Stimulated activated naive CD8-positive, alpha-beta T cell treated with anti-CD3 and anti-CD28 coated beads, Interleukin-15, Interleukin-2, amounts not matched to agents 100 ng/mL and 50 ng/mL, for 24 hours (primary cell): Measurements from ENCODE around the gene BRICD5.
A peak's percentile ranks its signal among the peaks of the same experiment; 100 is the strongest.
"Not testable (repeated sequence)": the region's sequence is repeated elsewhere in the genome, so short reads cannot be mapped to it uniquely, and the experiment has no call there.

Experiments
- H3K27ac Mint-ChIP-seq: one replicate; pipeline ENCODE4 v1.8.0; 2021; ENCODE audit warnings: mild to moderate bottlenecking, mixed read lengths
- H3K27me3 Mint-ChIP-seq: one replicate; pipeline ENCODE4 v1.8.0; 2021; ENCODE audit warnings: mixed read lengths
- H3K36me3 Mint-ChIP-seq: one replicate; pipeline ENCODE4 v1.8.0; 2021; ENCODE audit warnings: low read depth, mixed read lengths
- H3K4me1 Mint-ChIP-seq: one replicate; pipeline ENCODE4 v1.8.0; 2021; ENCODE audit warnings: low read depth, mixed read lengths
- H3K4me3 Mint-ChIP-seq: one replicate; pipeline ENCODE4 v1.8.0; 2021; ENCODE audit warnings: mild to moderate bottlenecking, mixed read lengths
- H3K9me3 Mint-ChIP-seq: one replicate; pipeline ENCODE4 v1.8.0; 2021; ENCODE audit warnings: mixed read lengths

The BRICD5 gene

DNA sequence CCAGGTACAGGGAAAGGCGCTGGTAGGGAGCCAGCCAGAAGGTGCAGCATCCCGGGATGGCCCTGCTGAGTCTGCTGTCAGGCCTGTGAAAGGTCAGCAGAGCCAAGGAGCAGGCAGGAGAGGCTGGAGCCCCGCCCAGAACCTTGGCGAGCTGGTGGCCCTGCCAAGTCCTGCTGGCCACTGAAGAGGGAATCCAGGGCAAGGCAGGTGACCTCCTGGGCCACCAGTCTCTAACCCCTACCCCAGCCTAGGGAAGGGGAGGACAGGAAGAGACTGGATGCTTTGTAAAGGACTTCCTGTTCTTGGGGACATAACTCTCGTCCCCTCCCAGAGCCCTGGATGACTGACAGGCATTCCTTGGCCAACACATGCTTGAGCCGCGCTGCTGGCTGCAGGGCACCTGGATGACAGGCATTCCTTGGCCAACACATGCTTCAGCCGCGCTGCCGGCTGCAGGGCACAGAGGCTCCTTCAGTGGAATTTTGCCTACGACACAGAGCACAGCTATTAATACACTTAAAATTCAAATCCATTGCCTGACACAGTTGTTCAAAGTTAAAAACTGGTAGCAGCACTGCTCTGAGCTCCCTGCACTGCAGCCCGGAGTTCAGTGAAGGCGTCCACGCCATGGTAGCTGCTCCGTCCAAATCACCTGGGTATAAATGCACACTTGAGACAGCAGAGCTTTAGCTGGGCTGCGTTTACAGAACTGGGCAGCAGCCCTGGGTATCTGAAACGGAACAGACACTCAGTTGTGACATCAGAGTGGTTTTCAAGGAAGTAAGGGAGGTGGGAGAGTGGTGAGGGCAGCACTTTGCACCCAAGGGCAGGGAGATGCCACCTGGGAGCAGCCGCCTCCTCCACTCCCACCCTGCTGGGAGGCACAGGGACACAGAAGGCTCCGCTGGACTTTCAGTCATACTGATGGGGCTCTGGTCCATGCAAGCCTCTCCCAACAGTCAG lies 2.0 kb upstream of the BRICD5 start:
- Mint-ChIP-seq H3K4me3 (peak overlapping the region; percentile 86), H3K27me3 (no peaks in the 10 kb centered on the region), H3K9me3 (no peaks in the 10 kb centered on the region), H3K27ac (peak overlapping the region; percentile 58), H3K4me1 (peaks cover 27% of the 10 kb centered on the region), H3K36me3 (peaks cover 32% of the 10 kb centered on the region)

DNA sequence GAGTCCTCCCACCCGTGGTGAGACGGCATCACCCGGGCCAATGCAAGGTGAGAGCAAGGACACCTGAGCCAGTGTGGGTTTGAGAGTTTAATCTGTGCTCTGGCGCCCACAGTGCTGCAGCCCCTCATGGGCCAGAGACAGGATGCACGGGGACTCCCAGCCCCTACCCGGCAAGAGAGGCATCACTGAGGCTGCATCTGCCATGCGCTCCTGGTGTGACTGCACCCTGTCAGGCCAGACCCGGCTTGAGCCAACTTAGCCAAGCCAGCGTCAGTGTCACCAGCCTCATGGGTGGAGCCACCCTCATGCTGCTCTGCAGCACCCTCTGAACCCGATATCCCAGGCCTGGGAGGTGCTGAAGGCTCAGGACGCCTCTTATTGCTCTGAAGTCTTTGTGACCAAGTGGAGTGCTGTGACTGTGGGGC lies 1.3 kb upstream of the BRICD5 start:
- H3K4me3 Mint-ChIP-seq = peak overlapping the region; percentile 86
- H3K27me3 Mint-ChIP-seq = no peaks in the 10 kb centered on the region
- H3K36me3 Mint-ChIP-seq = peaks cover 36% of the 10 kb centered on the region
- peaks cover 34% of the 10 kb centered on the region for H3K4me1 Mint-ChIP-seq
- H3K9me3 Mint-ChIP-seq = no peaks in the 10 kb centered on the region
- peak overlapping the region; percentile 58 for H3K27ac Mint-ChIP-seq

DNA sequence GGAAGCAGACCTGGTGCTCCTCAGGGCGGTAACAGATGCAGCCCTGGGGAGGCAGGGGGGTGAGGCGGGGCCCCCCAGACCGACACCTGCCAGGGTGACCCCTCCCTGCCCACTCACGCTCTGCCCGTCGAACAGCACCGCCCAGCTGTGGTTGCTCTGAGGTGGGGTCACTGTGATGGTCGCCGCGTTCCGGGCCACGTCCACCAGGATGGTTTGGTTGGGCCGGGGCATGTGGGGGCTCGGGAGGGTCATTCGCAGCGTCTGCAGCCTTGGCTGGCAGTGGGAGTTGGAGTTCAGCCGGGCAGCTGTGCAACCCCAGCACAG lies 692 bp downstream of the BRICD5 start:
- H3K36me3 Mint-ChIP-seq = peaks cover 43% of the 10 kb centered on the region
- H3K9me3 Mint-ChIP-seq = no peaks in the 10 kb centered on the region
- H3K27me3 Mint-ChIP-seq = no peaks in the 10 kb centered on the region
- peaks cover 37% of the 10 kb centered on the region for H3K4me1 Mint-ChIP-seq
- H3K4me3 Mint-ChIP-seq = no peak overlapping the region
- H3K27ac Mint-ChIP-seq = no peak overlapping the region

DNA sequence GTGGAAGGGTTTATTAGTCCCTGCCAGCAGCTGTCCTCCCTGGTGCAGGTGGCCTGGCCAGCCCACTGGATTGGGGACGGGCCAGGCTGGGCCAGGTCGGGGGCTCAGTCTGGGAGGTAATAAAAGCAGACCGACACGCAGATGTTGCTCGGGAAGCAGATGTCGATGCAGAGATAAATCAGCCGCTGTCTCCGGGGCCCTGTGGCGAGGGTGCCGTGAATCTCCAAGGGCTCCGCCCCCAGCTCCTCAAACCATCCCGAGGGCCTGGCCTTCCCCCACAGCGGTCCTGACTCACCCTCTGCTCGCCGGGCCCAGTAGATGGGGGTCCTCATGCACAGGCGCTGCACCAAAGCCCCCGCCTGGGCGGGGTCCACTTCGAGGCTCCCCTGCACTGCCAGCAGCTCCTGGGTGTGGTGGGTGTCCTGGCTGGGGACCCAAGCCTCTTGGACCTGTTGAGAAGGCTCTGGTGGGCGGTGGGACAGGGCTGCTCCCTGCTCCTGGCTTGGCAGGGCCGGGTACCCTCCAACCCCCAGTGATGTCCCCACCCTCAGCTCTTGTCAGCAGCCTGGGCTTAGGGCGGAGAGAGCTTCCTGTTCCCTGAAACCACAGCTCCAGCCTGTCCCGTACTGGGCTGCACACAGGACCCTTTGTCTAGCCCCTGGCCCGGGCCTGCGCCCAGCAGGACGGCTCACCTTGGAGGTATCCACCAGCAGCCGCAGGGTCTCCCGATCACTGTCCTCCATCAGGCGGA lies 1.2 kb downstream of the BRICD5 start:
- Mint-ChIP-seq H3K4me1 (peaks cover 41% of the 10 kb centered on the region), H3K9me3 (no peaks in the 10 kb centered on the region), H3K27me3 (no peaks in the 10 kb centered on the region), H3K36me3 (peaks cover 43% of the 10 kb centered on the region), H3K27ac (no peak overlapping the region), H3K4me3 (no peak overlapping the region)

DNA sequence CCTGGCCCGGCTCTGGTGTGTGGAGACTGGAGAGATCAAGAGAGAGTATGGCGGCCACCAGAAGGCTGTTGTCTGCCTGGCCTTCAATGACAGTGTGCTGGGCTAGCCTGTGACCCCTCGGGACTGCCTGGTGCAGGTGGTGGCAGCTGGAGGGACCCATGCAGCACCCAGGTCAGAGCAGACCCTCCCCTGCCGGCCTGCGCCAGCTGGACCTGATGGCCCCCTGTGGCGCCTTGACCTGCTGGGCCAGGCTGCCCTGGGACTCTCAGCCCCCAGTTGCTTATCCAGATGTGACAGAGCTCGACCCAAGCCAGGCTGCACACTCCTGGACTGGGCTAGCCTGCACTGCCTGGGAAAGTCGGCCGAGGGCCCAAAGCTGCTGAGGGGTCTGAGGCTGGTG lies 1.9 kb downstream of the BRICD5 start:
- Mint-ChIP-seq H3K4me3 (no peak overlapping the region), H3K4me1 (peaks cover 44% of the 10 kb centered on the region), H3K9me3 (no peaks in the 10 kb centered on the region)

DNA sequence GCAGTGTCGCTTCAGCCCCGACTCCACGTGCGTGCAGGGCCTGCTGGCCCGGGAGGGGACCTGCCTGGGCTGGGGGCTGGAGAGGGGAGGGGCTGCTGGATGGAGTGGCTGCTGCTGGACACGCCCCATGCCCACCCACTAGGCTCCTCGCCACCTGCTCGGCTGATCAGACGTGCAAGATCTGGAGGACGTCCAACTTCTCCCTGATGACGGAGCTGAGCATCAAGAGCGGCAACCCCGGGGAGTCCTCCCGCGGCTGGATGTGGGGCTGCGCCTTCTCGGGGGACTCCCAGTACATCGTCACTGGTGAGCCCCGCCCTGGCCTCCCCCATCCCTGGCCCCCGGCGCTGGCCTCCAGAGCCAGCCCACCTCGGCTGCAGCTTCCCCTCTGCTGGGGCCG lies 2.4 kb downstream of the BRICD5 start:
- Mint-ChIP-seq H3K27ac (no peak overlapping the region), H3K36me3 (peaks cover 38% of the 10 kb centered on the region), H3K27me3 (no peaks in the 10 kb centered on the region), H3K4me1 (peaks cover 44% of the 10 kb centered on the region), H3K4me3 (no peak overlapping the region), H3K9me3 (no peaks in the 10 kb centered on the region)

More for the DNA sequence above, 1.9 kb downstream of the BRICD5 start:
- Mint-ChIP-seq H3K27ac (no peak overlapping the region), H3K36me3 (peaks cover 43% of the 10 kb centered on the region), H3K27me3 (no peaks in the 10 kb centered on the region)

DNA sequence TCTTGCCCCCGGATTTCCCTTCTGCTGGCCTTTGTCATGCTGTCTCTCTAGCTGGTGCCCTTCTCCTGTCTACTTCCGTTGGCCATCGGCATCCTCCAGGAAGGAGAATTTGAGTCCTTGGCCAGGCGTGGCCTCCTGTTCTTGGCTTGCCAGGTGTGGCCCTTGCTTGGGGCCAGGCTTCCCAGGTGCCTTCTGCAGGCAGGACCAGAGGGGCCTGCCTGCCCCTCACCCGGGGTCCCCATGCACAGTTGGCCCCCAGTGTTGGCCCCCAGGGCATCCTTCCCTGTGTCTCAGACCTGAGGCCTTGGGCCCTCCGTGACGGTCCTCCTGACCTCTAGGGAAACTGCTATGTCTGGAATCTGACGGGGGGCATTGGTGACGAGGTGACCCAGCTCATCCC lies 2.8 kb downstream of the BRICD5 start:
- Mint-ChIP-seq H3K27ac (peak overlapping the region; percentile 22), H3K4me3 (peak overlapping the region; percentile 91), H3K4me1 (peaks cover 40% of the 10 kb centered on the region), H3K9me3 (no peaks in the 10 kb centered on the region), H3K27me3 (no peaks in the 10 kb centered on the region), H3K36me3 (peaks cover 35% of the 10 kb centered on the region)

DNA sequence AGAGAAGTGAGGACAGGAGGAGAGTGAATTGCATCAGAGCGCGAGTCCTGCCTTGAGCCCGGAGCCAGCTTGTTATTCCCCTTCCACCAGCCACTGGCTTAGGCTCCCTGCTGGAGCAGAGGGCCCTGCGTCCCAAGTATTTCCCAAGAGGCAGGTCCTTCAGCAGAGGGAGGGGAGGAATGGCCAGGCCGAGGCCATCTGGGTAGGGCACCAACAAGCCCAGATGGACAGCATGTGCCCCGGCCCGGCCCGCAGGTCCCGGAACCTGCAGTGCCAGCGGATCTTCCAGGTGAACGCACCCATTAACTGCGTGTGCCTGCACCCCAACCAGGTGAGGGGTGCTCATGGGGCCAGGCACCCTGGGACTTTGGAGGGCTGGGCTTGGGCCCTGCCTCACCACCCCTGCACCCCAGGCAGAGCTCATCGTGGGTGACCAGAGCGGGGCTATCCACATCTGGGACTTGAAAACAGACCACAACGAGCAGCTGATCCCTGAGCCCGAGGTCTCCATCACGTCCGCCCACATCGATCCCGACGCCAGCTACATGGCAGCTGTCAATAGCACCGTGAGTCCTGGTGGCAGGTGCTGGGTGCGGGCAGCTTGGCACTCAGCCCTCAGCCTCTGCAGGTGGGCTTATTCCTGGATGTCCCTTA lies 3.8 kb downstream of the BRICD5 start:
- H3K36me3 Mint-ChIP-seq = peaks cover 26% of the 10 kb centered on the region
- peak overlapping the region; percentile 91 for H3K4me3 Mint-ChIP-seq
- H3K27me3 Mint-ChIP-seq = no peaks in the 10 kb centered on the region
- H3K9me3 Mint-ChIP-seq = no peaks in the 10 kb centered on the region
- peak overlapping the region; percentile 92 for H3K27ac Mint-ChIP-seq
- peaks cover 33% of the 10 kb centered on the region for H3K4me1 Mint-ChIP-seq

DNA sequence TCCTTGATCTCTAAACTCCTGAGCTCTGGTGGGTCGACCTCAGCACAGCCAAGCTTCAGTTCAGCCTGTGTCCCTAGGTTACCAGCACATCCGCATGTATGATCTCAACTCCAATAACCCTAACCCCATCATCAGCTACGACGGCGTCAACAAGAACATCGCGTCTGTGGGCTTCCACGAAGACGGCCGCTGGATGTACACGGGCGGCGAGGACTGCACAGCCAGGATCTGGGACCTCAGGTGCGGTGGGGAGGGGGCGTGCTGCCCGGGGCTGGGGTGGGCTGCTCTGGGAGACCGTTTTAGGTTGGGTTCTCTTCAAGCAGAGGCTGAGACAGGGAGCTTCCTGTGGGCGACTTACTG lies 4.3 kb downstream of the BRICD5 start:
- Mint-ChIP-seq H3K36me3 (peaks cover 22% of the 10 kb centered on the region), H3K4me1 (peaks cover 31% of the 10 kb centered on the region), H3K9me3 (no peaks in the 10 kb centered on the region), H3K4me3 (peak overlapping the region; percentile 91), H3K27ac (peak overlapping the region; percentile 92), H3K27me3 (no peaks in the 10 kb centered on the region)

DNA sequence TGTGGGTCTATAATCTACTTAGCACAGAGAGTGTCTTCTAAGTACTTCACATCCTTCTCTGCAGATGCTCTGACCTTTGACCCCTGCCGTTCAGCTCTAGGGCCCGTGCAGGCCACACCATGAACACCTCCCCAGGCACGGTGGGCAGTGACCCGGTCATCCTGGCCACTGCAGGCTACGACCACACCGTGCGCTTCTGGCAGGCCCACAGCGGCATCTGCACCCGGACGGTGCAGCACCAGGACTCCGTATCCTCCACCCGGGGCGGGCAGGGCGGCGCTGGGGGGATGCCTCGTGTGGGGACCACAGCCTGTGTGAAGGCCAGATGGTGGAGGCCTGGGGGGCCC lies 4.7 kb downstream of the BRICD5 start:
- Mint-ChIP-seq H3K4me1 (peaks cover 31% of the 10 kb centered on the region), H3K9me3 (no peaks in the 10 kb centered on the region), H3K4me3 (peak overlapping the region; percentile 91), H3K36me3 (peaks cover 22% of the 10 kb centered on the region), H3K27ac (peak overlapping the region; percentile 92), H3K27me3 (no peaks in the 10 kb centered on the region)

DNA sequence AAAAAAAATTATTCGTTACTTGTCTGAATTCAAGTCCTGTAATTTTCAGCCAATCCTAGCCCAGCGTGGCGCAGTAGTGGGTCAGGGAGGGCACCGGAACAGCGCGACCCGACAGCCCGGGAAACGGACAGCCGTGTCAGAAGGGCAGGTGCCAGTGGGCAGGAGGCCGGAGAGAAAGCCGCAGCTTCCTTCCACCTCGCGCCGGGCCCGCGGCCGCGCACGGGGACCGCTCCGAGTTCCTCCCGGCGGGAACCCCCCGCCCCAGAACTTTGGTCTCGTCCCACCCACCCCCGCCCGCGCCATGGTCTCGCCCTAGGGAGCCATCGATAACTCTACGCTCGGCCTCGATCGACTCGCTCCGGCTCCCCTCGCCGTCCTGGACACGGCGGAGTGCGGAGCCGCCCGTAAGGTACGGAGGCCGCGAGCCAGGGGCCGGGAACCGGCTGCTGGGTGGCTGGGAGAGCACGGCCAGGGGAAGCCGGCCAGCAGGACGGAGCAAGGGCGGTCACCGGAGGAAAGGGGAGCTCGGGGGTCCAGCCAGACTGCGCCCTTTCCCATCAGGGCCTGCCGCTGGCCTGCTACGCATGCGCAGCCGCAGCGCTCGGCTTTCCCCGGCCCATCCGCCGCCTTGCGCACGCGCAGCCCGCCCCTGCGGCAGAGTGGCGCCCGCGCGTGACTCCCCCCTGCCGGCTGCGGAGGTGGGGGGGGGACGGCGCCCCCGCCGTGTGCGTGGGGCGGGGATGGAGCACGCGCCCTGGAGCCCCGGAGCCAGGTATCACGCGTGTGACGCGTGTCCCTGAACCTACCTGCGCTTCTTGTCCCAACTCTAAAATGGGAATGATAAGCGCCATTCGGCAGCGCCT lies 5.3 kb downstream of the BRICD5 start, which contains the start of gene MLST8:
Gene MLST8 (plus strand): TSS at position 351 of the 863 bp plus-strand sequence. CDS start 632 bp downstream, outside the sequence.
- H3K9me3 Mint-ChIP-seq = no peaks in the 10 kb centered on the region
- peaks cover 31% of the 10 kb centered on the region for H3K4me1 Mint-ChIP-seq
- no peaks in the 10 kb centered on the region for H3K27me3 Mint-ChIP-seq
- peaks cover 20% of the 10 kb centered on the region for H3K36me3 Mint-ChIP-seq
- H3K4me3 Mint-ChIP-seq = peak within 1 kb of the TSS; percentile 91
- H3K27ac Mint-ChIP-seq = peak within 1 kb of the TSS; percentile 92

DNA sequence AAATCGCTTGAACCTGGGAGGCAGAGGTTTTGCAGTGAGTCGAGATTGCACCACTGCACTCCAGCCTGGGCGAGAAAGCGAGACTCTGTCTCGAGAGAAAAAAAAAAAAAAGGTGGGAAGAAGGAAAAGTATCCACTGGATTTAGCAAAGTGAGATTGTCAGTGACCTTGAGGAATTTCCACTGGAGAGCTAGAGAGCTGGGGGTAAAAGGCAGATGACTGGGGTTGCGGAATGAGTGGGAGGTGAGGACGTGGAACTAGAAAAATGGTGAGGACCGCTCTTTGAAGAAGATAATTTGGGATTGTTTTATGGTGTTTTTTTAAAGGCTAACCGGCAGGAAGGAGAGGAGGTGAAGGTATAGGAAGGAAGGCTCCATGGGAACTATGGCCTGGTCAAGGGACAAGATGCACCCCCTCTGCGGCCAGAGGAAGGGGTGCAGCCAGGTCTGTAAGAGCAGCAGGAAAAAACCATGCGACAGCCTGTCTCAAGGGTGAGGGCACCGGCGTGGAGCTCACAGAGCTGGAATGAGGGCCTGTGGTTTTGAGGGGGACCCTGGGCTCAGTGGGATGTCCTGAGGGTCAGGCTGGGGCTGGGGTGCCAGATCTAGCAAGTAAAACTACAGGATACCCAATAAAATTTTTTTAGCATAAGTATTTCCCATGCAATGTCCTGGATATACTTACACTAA lies 6.1 kb downstream of the BRICD5 start:
- Mint-ChIP-seq H3K9me3 (no peaks in the 10 kb centered on the region), H3K27ac (peak overlapping the region; percentile 86), H3K27me3 (no peaks in the 10 kb centered on the region), H3K4me1 (peaks cover 31% of the 10 kb centered on the region), H3K36me3 (peaks cover 18% of the 10 kb centered on the region), H3K4me3 (peak overlapping the region; percentile 79)

DNA sequence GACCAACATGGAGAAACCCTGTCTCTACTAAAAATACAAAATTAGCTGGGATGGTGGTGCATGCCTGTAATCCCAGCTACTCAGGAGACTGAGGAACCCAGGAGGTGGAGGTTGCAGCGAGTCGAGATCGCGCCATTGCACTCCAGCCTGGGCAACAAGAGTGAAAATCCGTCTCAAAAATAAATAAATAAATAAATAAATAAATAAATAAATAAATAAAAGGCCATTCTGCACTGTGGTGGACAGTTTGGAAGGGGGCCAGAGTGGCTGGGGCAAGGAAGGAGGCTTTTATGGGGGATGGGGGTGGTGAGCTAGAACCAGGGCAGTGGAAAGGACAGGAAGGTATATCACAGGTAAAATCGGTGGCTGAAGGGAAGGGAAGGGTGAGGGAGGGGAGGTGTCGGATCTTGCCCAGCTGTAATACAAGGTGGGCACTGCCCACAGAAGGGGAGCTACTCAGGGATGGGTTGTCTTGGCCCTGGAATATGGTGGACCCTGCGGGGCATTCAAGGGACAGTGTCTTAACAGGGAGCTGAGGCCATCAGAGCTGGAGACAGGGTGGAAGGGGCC lies 7.5 kb downstream of the BRICD5 start:
- H3K9me3 Mint-ChIP-seq, H3K27me3 Mint-ChIP-seq, H3K27ac Mint-ChIP-seq: not testable (repeated sequence)
- Mint-ChIP-seq H3K4me1 (peaks cover 31% of the 10 kb centered on the region), H3K36me3 (peaks cover 17% of the 10 kb centered on the region), H3K4me3 (peak overlapping the region; percentile 31)
